Kidney epithelial cell (primary cell): Measurements from ENCODE around the gene ANXA8L1. TPM values are rescaled to one million over a fixed set of nuclear protein-coding genes. Genes with fewer than 3 reads are reported as not detected.
"Not testable (repeated sequence)": the region's sequence is repeated elsewhere in the genome, so short reads cannot be mapped to it uniquely, and the experiment has no call there.

Source experiments
- DNase-seq: peaks from one replicate; pipeline ENCODE4 v3.0.0-alpha.2; 2010; ENCODE audit warnings: low read depth
- H3K27me3 ChIP-seq: 2 replicates; pipeline ENCODE4 v1.6.0; 2011; ENCODE audit warnings: low read length; ENCODE audit not compliant: control insufficient read depth, insufficient read depth
- H3K36me3 ChIP-seq: 2 replicates; pipeline ENCODE4 v1.5.1; 2011; ENCODE audit warnings: low read length; ENCODE audit not compliant: control insufficient read depth, insufficient read depth
- H3K4me3 ChIP-seq: 2 replicates; pipeline ENCODE4 v1.5.1; 2011; ENCODE audit warnings: low read depth, mild to moderate bottlenecking, control low read depth, low read length
- total RNA-seq: library from RNA; depleted of rRNA; stranded (reverse); fragments of >200 nt; gene quantifications from 2 replicates; pipeline ENCODE4 v1.2.3, GENCODE V29; 2015

Gene ANXA8L1
- total RNA-seq, 1 donor from 2014 or later: 1.0 TPM

DNA sequence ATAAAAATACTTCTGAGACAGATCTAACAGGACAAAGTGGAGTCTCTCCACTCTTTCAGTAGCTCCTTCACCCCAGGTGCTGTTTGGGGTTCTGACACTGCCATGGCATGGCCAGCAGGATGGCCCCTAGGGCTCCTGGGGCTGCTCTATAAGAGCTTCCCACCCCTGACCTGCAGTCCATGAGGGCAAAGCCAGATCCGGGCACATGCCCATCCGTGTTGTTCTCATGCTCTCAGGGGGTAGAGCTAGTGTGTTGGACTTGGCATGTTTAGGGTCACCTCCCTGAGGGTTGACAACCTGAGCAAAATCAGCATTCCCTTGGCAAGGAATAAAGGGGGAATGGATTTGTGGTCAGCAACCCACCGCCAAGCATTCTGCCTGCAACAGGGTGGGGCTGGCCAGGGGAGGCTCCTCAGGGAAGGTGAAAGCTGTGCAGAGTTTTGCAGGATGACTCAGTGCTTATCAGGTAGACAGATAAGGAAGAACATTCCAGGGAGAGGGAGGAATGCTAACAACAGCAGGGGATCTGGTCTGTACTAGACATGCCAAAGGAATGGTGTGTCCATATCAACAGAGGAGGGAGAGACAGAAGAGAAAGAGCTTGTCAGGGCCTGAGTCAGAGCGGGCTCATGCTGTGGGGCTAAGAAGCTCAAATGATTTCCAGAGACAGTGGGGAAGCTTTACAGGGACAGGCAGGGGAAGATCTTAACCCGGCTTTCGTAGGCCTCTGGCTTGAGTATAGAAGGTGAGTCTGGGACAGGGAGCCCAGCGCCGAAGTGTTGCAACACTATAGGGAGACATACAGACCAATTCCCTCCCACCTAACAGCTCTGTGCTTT, 21.1 kb downstream of the ANXA8L1 start:
- not testable (repeated sequence) for H3K4me3 ChIP-seq, H3K36me3 ChIP-seq, DNase-seq, H3K27me3 ChIP-seq

DNA sequence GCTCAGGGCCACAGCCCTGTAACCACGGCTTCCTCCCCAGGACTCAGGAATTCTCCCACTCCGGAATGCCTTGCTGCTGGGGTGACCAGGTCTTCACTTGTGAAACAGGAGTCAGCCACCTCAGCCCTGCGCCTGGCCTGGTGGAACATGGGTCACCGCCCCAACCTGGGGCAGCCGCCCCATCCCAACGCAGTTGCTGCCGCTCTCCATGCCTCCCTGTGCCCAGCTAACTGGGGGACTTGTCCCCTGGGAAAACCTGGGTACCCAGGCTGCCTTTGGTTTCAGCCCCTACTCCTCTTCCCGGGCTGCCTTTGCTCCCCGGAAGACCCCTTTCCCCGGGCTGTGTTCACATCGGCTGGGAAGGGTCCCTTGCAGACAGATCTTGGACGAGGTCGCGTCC, 22.2 kb downstream of the ANXA8L1 start:
- H3K36me3 ChIP-seq, DNase-seq, H3K27me3 ChIP-seq, H3K4me3 ChIP-seq: not testable (repeated sequence)

DNA sequence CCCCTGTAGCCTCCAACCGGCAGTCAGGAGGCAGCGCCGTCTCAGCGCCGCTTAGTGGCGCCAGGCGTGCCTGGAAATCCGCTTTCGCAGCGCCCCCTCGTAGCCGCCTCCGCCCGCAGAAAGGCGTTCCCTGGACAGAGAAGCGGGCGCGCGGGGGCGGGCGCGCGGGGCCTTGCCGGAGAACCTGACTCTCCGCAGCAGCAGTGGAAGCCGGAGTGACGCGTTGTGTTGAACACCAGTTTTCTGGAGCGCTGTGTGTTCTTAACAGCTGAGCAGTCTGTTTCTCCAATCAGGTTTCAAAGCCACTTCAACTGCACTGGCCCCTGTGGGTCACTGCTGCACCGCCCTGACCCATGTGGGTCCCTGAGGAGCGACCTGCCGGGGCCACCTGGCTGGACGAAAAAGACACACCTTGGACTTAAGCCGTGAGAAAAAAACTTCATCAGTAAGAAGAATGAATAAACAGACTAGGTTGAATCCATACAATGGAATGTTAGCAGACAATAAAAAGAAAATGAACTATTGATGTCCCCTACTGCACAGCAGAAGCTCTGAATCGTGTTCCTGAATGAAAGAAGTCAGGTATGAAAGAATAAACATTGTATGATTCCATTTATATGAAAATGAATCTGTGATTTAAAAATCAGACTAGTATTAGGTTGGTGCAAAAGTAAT, 22.8 kb downstream of the ANXA8L1 start:
- H3K27me3 ChIP-seq, DNase-seq, H3K36me3 ChIP-seq: not testable (repeated sequence)
- peak overlapping the region; percentile 9 for H3K4me3 ChIP-seq

DNA sequence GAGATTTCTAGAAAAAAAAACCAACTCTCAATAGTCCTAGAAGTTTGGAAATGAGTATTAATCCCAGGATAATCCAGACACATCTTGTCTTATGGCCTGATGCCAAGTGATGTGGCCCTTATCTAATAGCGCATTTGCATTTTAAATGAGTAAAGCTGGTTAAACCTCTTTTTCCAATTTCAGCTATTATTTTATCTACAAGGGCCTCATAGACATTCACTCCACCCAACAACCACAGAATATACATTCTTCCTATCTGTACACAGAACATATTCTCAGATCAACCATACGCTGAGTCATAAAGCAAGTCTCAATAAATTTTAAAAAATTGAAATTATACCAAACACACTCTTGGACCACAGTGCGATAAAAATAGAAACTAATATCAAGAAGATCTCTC, 34.0 kb downstream of the ANXA8L1 start:
- not testable (repeated sequence) for H3K27me3 ChIP-seq, DNase-seq, H3K4me3 ChIP-seq, H3K36me3 ChIP-seq

DNA sequence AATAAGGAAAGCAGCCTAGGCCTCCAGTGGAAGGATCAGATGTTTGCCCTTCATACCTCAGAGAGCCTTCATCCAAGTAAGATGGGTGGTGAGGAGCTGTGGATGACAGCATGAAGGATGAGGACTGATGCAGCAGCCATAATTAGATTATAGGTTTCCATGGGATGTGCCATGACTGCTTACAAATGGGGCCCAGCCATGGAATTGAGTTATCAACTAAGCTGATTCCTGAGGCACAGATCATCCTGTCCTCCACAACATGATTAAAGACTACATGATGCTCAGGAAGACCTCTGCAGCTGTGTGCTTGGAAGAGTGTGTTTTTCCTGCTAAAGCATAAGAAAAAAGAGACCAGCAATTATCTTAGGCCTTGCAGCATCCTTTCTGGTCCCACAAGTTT, 35.5 kb downstream of the ANXA8L1 start:
- not testable (repeated sequence) for DNase-seq

DNA sequence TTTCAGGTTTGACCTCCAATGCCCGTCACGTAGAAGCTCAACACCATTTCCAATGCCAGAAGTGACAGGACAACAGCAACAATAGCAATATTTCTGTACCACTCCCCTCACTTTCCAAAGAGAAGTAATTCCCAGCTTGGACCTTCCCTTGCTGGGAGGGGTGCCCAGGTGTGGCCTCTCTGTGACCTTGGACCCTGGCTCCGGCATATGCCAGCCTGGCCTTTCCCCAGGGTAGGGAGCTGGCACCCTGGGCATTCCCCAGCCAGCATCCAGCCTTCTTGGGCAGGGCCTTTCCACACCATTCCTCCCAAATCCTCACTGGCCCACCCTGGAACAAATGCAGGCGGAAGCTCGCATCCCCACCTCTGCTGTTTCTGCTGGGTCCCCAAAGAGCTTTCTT, 37.1 kb downstream of the ANXA8L1 start:
- H3K36me3 ChIP-seq, H3K4me3 ChIP-seq, H3K27me3 ChIP-seq, DNase-seq: not testable (repeated sequence)

More for the DNA sequence above, 35.5 kb downstream of the ANXA8L1 start:
- H3K36me3 ChIP-seq, H3K27me3 ChIP-seq, H3K4me3 ChIP-seq: not testable (repeated sequence)

DNA sequence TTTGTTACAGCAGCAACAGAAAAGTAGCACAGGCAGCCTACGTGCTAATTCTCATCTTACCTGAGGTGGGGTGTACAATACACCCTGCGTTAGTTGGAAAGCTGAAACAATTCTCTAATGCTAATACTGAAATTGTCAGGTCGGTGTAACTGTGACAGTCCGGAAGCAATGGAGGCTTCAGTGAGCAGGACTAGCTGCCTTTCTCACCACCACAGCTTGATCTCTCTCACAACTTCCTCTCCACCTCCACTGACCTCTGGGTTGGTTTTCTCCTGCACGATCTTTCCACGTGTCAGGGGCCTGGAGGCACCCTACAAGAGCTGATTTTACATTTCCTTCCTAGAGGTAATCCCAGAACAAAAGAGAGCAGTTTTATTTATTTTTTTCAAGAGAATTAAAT, 39.7 kb downstream of the ANXA8L1 start:
- DNase-seq, H3K4me3 ChIP-seq, H3K36me3 ChIP-seq: not testable (repeated sequence)

DNA sequence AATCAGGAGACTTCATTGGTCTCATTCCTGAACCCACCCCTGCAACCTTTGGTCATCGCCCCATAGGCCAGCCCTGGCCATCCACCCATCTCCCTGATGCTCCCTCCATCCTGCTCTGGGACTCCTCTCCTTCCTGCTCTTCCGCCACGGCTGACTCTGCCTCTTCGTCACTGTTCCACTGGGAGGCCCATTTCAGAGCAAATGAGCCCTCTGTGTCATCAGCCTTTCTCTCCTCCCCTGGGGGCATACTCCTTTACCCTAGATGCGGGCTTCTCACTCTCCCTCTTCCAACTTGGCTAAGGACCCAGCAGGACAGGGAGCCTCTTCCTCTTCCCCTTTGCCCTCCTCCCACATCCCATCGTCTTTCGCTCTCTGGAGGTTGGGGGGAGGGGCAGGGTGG, 42.7 kb downstream of the ANXA8L1 start:
- DNase-seq, H3K4me3 ChIP-seq, H3K27me3 ChIP-seq, H3K36me3 ChIP-seq: not testable (repeated sequence)

More for the DNA sequence above, 39.7 kb downstream of the ANXA8L1 start:
- not testable (repeated sequence) for H3K27me3 ChIP-seq

DNA sequence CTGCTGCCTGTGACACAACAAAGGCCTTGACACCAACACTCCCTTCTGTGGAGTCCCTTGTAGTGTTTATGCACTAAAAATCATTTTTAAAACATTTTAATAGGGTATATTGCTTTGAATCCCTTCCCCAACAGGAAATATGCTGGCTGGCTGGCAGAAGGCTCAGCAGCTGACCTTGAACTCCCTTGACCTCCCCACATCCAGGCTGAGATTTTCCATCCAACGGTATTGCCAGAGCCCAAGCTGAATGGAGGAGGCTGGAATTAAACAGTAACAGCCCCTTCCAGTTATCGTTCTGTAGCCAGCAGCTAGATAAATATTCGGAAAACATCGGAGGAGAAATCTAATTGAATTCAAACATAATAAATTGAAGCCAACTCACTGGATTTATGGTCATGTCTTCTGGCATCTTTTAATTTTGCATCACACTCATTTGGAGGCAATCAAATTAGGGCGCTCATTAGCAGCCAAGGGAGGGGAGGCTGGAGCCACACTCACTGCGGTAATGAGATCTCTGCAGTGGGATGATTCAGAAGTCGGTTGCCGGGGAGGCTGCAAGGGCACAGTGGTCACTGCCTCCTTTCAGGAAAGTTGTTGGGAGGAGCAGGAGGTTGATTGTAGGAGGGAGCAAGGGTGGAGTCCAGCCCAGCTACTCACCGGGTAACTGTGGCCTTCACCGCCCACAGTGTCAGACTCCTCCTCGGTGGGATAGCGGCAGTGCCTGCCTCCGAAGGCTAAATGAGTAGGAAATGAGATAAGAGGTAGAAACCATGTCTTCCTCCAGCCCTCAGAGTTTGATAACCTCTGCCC, 44.2 kb downstream of the ANXA8L1 start:
- not testable (repeated sequence) for DNase-seq, H3K27me3 ChIP-seq

DNA sequence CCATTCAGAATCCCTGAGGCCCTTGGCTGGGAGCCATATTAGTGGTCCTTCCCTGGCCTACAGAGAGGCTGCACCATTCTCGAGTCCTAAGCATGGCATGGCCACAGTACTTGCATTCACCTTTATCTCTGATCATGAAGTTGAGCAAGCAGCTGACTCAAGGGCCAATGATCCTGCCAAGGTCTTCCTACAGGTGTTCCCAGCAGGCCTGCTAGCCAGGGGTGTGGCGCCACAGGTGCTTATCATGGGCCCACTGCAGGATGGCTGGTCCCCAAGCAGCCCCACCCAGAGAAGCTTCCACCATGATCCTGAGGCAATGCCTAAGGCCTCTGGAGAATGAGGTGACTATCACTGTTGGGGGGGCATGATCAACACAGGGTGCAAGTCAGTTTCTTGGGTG, 48.0 kb downstream of the ANXA8L1 start:
- H3K27me3 ChIP-seq, H3K36me3 ChIP-seq, H3K4me3 ChIP-seq, DNase-seq: not testable (repeated sequence)

More for the DNA sequence above, 44.2 kb downstream of the ANXA8L1 start:
- not testable (repeated sequence) for H3K4me3 ChIP-seq, H3K36me3 ChIP-seq

DNA sequence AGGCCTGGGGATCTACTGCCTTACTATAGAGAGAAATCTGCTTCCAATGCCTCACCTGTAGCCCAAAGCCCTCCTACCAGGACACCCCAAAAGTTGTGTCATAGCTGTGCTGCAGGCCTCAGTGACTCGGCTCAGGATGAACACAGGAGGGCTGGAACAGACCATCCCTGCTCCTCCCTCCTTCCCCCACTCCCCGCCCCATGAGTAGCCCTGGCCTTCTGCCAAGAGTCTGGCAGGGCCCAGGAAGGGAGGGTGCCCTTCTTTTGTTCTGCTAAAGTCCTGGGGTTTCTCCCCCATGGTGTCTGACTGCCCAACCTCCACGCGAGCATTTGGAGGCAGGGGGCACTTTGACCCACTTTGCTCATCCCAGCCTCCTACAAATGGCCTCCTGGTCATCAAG, 65.4 kb downstream of the ANXA8L1 start:
- H3K36me3 ChIP-seq, DNase-seq, H3K4me3 ChIP-seq, H3K27me3 ChIP-seq: not testable (repeated sequence)

Other genes starting within 250 kb of the ANXA8L1 start
- not detected in 2 replicates for gene ANTXRL, start 88.8 kb upstream of the ANXA8L1 start, total RNA-seq
- gene NPY4R, start 90.2 kb downstream of the ANXA8L1 start, total RNA-seq: not detected in 2 replicates
- 9.2 and 17.0 TPM in 2 replicates for gene GPRIN2, start 180.9 kb downstream of the ANXA8L1 start, total RNA-seq
- 0.07 and 0.17 TPM in 2 replicates for gene SYT15, start 203.4 kb downstream of the ANXA8L1 start, total RNA-seq